Cardiac septum (tissue), 1 donor: ENCODE measurements around the gene TECPR1. TPM values are rescaled to one million over a fixed set of nuclear protein-coding genes. Genes with fewer than 3 reads are reported as not detected.

ENCODE experiments used
- DNase-seq: peaks from one replicate; pipeline ENCODE4 v3.0.0-alpha.2; 2020; ENCODE audit warnings: low spot score
- intact Hi-C: fragments of 100-400 bp; cut with DNase I; formaldehyde crosslinking; loops from one replicate; pipeline ENCODE4 v1.14.0; 2022
- total RNA-seq: library from RNA; stranded (reverse); fragmentation: NEBNext Ultra II Directional; extraction: Animal tissue kit (Norgen Biotek cat#: 25700); gene quantifications from one replicate; pipeline ENCODE4 v1.2.1, GENCODE V29; 2021
- donor health status: DM: no; HTN: no; CAD: no.

TECPR1 gene
- total RNA-seq, 1 donor from 2014 or later = 16.6 TPM

DNA sequence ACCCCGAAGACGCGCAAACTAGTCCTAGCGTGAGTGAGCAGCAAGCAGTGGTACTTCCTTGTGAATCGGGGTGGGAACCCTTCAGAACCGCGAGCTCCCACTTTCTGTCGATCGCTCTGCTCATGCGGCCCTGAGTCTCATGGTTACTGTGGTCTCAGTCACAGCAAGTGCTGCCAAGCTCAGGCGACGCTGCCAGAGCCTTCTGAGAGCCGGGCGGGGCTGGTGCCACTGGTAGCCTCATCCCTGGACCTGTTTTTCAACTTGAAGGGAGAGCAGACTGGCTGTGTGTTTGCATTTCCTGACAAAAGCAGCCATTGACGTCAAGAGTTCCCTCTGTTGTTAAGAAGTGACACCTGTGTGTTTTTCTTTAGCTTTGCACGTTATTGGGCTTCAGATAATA lies 73.7 kb downstream of the TECPR1 start:
- intact Hi-C loops = no loop called here
- DNase-seq = peak; percentile 84

- no peak for DNase-seq
- intact Hi-C loops = no loop called here
Measured at GRCh38 chr7:98177553-98177952, 74.5 kb downstream of the TECPR1 start.

DNA sequence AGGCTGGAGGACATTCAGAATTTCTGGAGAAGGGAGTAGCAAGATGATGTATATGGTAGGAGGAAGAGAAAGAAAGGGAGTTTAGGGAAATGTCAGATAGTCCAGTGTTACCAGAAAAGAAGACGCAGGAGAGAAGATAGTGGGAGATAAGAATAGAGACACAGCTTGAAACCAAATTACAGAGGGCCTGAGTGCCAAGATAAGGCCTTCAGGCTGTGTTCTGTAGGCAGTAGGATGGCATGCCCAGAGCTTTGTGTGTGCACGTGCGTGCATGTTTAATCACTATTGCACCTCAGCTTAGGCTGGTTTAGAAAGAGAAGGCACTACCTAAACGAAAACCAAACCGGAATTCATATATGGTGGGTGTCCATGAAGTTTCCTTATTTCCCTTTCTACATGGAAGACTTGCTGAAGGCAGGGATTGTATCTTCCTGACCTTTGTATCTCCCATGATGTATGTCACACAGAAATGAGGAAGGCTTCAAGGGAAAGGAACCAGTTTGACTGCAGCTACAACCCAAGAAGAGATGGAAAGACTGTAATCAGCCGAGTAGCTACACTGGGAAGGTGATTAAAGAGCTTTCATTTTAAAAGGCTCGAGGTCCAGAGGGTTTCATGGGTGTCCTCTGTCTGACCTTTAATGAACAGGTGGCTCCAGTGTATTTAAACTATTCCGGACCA lies 76.6 kb downstream of the TECPR1 start:
- no peak for DNase-seq
- intact Hi-C loops = no loop called here

- DNase-seq = no peak
- intact Hi-C loops = no loop called here
Measured at GRCh38 chr7:98174334-98175259, 77.4 kb downstream of the TECPR1 start.

GRCh38 chr7:98171449-98171848 lies 80.6 kb downstream of the TECPR1 start:
- intact Hi-C loops = no loop called here

DNA sequence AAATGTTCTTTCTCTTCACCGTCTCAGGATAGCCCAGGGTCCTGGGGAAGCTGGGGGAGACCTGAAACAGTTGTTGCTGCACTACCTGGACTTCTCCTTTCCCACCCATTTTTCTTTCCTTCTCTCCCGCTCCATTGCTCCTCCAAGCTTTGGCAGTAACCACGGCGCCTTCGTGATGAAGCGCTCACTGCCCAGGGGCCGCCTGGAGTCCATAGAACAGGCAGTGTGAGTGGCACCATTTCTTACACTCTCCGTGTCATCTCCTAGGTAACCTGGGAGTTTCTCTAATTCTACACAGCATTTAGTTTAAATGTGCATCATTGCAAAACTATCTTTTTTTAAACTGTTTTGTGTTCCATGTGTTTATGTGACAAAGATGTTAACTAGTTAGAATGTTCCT lies 81.1 kb downstream of the TECPR1 start:
- intact Hi-C loops = no loop called here
- no peak for DNase-seq

More at GRCh38 chr7:98171449-98171848, 80.6 kb downstream of the TECPR1 start:
- DNase-seq = no peak

DNA sequence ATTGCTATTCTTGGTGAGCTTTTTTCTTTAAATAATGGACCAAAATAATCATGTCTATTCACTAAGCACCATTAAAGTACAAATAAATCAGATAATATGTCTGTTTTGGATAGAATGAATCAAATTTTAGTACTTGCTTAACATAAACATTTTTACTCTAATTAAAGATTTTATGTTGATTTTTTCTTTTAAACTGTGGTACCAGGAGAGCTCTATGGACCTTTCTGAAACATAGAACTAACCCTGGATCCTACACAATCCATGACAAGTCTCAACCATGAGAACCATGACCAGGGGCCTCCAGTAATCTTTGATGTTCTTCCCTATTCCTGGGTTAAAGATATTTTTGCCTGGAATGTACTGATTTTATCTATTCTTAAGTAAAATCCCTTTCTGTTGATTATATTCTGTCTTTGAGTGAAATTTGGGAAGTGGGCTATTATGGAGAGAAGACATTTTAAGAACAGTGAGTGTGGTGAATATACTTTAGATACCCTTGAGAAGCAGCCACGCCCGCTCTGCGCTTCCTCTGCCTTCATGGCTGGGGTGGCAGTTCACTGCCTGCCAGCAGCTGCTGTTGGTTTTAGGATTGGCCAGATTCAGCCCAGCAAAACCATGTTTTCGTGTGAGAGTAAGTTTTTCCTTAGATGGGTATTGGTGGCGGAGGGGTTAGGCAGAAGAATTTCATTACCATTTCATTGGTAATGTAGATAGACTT lies 83.0 kb downstream of the TECPR1 start:
- no peak for DNase-seq
- intact Hi-C loops = loop anchor here (1.0 kb wide), 2 partner anchors 63 to 148 kb away; partner anchors contain the start of gene LMTK2

- DNase-seq = no peak
Measured at GRCh38 chr7:98168181-98168903, 83.7 kb downstream of the TECPR1 start.

DNA sequence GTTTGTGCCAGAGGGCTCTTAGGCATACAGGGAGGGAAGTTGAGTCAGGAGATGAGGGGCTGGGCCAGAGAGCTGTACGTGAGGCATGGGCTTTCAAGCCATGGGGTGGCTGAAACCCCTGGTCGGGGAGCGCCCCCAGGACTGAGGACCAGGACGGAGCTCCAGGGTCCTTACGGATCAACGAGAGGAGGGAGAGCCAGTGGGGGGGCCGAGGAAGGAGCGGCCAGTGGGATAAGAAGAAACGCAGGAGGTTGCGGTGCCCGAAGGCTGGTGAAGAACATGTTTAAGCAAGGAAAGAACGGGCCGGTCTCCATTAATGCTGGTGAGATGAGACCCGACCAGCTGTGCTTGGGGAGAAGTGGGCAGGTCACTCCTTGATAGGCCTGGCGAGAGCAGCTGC lies 84.4 kb downstream of the TECPR1 start:
- no peak for DNase-seq
- intact Hi-C loops = loop anchor here (1.0 kb wide), 1 partner anchor 61 kb away; the partner anchor contains the start of gene LMTK2

More at GRCh38 chr7:98168181-98168903, 83.7 kb downstream of the TECPR1 start:
- intact Hi-C loops = loop anchor here (1.0 kb wide), 1 partner anchor 62 kb away; the partner anchor contains the start of gene LMTK2

GRCh38 chr7:98166668-98166970 lies 85.4 kb downstream of the TECPR1 start:
- DNase-seq = no peak
- intact Hi-C loops = no loop called here

DNA sequence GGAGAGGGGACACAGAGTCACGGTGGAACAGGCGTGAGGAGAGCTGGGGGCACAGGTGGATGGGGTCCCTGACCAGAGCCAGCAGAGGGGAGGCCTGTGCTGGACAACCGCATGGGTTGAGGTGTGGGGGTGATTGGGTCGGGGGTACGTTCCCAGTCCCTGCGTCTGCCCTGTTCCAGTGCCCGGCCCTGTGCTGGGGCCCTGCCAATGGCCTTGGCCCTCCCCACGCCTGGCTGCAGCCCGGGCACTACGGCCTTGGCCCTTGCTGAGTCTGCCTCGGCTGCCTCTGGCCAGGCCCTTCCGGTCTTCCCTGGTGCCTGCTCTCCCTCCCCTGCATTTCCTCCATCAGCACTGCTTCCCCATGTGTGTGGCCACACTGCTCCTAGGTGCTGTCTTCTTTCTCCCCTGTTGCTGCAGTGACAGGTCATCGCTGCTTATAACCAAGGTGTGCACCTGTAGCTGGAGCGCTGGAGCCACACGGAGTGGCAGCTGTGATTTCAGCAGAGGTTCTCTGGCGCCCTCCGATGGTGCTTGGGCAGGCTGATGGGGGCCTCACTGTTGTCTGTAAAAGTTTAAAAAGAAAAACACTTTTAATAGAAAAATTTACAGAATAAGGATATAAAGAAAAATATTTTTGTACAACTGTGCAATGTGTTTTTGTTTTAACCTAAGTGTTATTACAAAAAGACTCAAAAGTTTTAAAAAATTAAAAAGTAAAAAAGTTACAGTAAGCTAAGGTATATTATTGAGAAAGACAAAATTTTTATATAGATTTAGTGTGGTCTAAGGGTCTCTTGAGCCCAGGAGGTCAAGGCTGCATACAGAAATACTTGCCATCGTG lies 86.0 kb downstream of the TECPR1 start:
- no peak for DNase-seq
- intact Hi-C loops = no loop called here

Other genes starting within 250 kb of the TECPR1 start
- 28.3 TPM for gene LMTK2, start 145.4 kb downstream of the TECPR1 start, total RNA-seq
- gene BHLHA15, start 40.8 kb downstream of the TECPR1 start, total RNA-seq = not detected
- gene BRI3, start 29.5 kb upstream of the TECPR1 start, total RNA-seq = 162 TPM
- 1.9 TPM for gene BAIAP2L1, start 148.9 kb upstream of the TECPR1 start, total RNA-seq